GM12878 (cell line): ENCODE measurements around the gene SNTA1. TPM values are rescaled to one million over a fixed set of nuclear protein-coding genes. Genes with fewer than 3 reads are reported as not detected.

Experiments
- ATAC-seq: fragments of 200-7000 bp; cut with Tn5 transposase; 3 replicates; pipeline ENCODE4 v1.9.1; 2020; ENCODE audit warnings: mild to moderate bottlenecking, moderate library complexity
- BruUV-seq: library from RNA; stranded (reverse); fragments of 400-500 nt; replicated peaks from 2 replicates; lab custom pipeline; 2021; lab: Mats Ljungman, UMichigan
- CTCF ChIA-PET: fragments of 300-600 bp; sonication (Branson Sonifier 250); formaldehyde crosslinking; extraction: SDS; loops from one replicate; lab custom pipeline; 2021; ENCODE audit warnings: inconsistent platforms; lab: Yijun Ruan, JAX
- POLR2A ChIA-PET: fragments of 350-600 bp; formaldehyde crosslinking; extraction: SDS; loops from one replicate; lab custom pipeline; 2021; ENCODE audit warnings: inconsistent platforms; lab: Charles Lee
- RAD21 ChIA-PET: fragments of 300-600 bp; sonication (Branson Sonifier 250); formaldehyde crosslinking; loops from one replicate; lab custom pipeline; 2023; ENCODE audit warnings: antibody characterized with exemption; ENCODE audit not compliant: unreplicated experiment; lab: Charles Lee
- SMC1A ChIA-PET: fragments of 300-600 bp; sonication (Branson Sonifier 250); formaldehyde crosslinking; loops from one replicate; lab custom pipeline; 2023; ENCODE audit not compliant: unreplicated experiment, uncharacterized antibody; lab: Charles Lee
- DNase-seq: peaks from one replicate; pipeline ENCODE4 v3.0.0-alpha.2; 2011; ENCODE audit warnings: low read depth, low spot score
- FAIRE-seq: peaks from 3 replicates; lab custom pipeline; 2011; peaks lifted over from hg19 to GRCh38; lab: Jason Lieb, UNC
- H2AFZ ChIP-seq: 2 replicates; pipeline ENCODE4 v1.6.0; 2011; ENCODE audit warnings: low read depth, low read length, control low read depth; ENCODE audit not compliant: control insufficient read depth
- H3K27ac ChIP-seq: 2 replicates; pipeline ENCODE4 v1.5.1; 2011; ENCODE audit warnings: control low read depth; ENCODE audit not compliant: control insufficient read depth, insufficient read depth
- H3K27me3 ChIP-seq, 2 experiments: replicated peaks in 1 of 2; 2 replicates each; pipeline versions ENCODE4 v1.6.0 to v1.6.1; 2011; ENCODE audit warnings: low read length in 1 of 2; ENCODE audit not compliant: control insufficient read depth in 2 of 2, insufficient read depth in 2 of 2
- H3K36me3 ChIP-seq, 2 experiments: 2 replicates each; pipeline ENCODE4 v1.5.1; 2011; ENCODE audit warnings: low read length in 1 of 2; ENCODE audit not compliant: control insufficient read depth in 2 of 2, insufficient read depth in 2 of 2
- H3K4me1 ChIP-seq: 2 replicates; pipeline ENCODE4 v1.6.1; 2011; ENCODE audit warnings: mild to moderate bottlenecking, low read length, moderate library complexity, mixed read lengths; ENCODE audit not compliant: control insufficient read depth, insufficient read depth
- H3K4me2 ChIP-seq: 2 replicates; pipeline ENCODE4 v1.6.0; 2011; ENCODE audit warnings: control low read depth; ENCODE audit not compliant: control insufficient read depth, insufficient read depth
- H3K4me3 ChIP-seq: fragments of 200-600 bp; sonication (generic); 2 replicates; pipeline ENCODE4 v1.5.1; 2016
- H3K79me2 ChIP-seq: 2 replicates; pipeline ENCODE4 v1.6.0; 2011; ENCODE audit warnings: low read length; ENCODE audit not compliant: control insufficient read depth, insufficient read depth
- H3K9ac ChIP-seq: 2 replicates; pipeline ENCODE4 v1.8.0; 2011; ENCODE audit warnings: low read length, control low read depth, mixed read lengths; ENCODE audit not compliant: control insufficient read depth, insufficient read depth
- H3K9me3 ChIP-seq: replicated peaks from 3 replicates; pipeline ENCODE4 v1.5.1; 2011; ENCODE audit warnings: mild to moderate bottlenecking, low read length; ENCODE audit not compliant: control insufficient read depth, insufficient read depth
- H4K20me1 ChIP-seq: 2 replicates; pipeline ENCODE4 v1.6.0; 2011; ENCODE audit not compliant: control insufficient read depth, insufficient read depth
- E2F8 ChIP-seq: fragments of 450-650 bp; IDR thresholded peaks from 2 replicates; pipeline ENCODE4 v1.6.1; 2018; ENCODE audit warnings: mild to moderate bottlenecking, low read depth, moderate library complexity; ENCODE audit not compliant: partially characterized antibody
- MYB ChIP-seq: fragments of 150-350 bp; IDR thresholded peaks from 2 replicates; pipeline ENCODE4 v1.6.1; 2014; ENCODE audit warnings: mild to moderate bottlenecking, low read depth, low read length, borderline replicate concordance
- PRDM15 ChIP-seq: fragments of 450-650 bp; formaldehyde crosslinking; IDR thresholded peaks from 2 replicates; pipeline ENCODE4 v1.4.0; 2020; ENCODE audit warnings: mild to moderate bottlenecking, moderate library complexity
- SPI1 ChIP-seq: IDR thresholded peaks from 2 replicates; pipeline ENCODE4 v1.6.1; 2011; ENCODE audit warnings: low read depth, mild to moderate bottlenecking, low read length, moderate library complexity, borderline replicate concordance; ENCODE audit not compliant: insufficient read depth
- WGBS: methylation state at CpG from one replicate; pipeline ENCODE4 v1.1.6; 2016; ENCODE audit warnings: low lambda C conversion rate; ENCODE audit not compliant: insufficient replicate concordance, insufficient coverage; ENCODE audit errors: missing lambda C conversion rate; 5-methylcytosine and 5-hydroxymethylcytosine counted together
- in situ Hi-C: fragments of 300-500 bp; cut with MboI; formaldehyde crosslinking; loops from 9 replicates; pipeline ENCODE4 v1.14.3; 2018; ENCODE audit warnings: mixed read lengths
- intact Hi-C: fragments of 100-400 bp; cut with micrococcal nuclease; formaldehyde crosslinking; loops from one replicate; pipeline ENCODE4 v1.14.2; 2022; ENCODE audit not compliant: unreplicated experiment
- polyA plus RNA-seq, 11 experiments: library from polyadenylated mRNA; depleted of rRNA in 4 of 11; unstranded in 6 of 11; stranded (reverse) in 5 of 11; fragments of >200 nt; fragmentation: Nextera tagmentation in 4 of 11; fragmentation: Illumina TruSeq in 1 of 11; extraction: Ambion mirVana in 4 of 11; extraction: Trizol in 1 of 11; gene quantifications; 1 replicate in 1 of 11; 2 replicates in 10 of 11; pipeline versions ENCODE4 v1.2.1 to v1.2.3, GENCODE V29; 2011 to 2016; ENCODE audit warnings: inconsistent platforms in 2 of 11, missing spikeins in 2 of 11, low read depth in 1 of 11
- total RNA-seq, 4 experiments: library from RNA; depleted of rRNA in 3 of 4; stranded (reverse); fragments of >200 nt in 3 of 4; fragmentation: Illumina TruSeq in 1 of 4; extraction: Trizol in 1 of 4; gene quantifications; 2 replicates each; pipeline versions ENCODE4 v1.2.1 to v1.2.3, GENCODE V29; 2013 to 2021

Gene SNTA1
- total and polyA plus RNA-seq, 10 of the 15 experiments (the other 5 are each of a cell fraction or from before 2014, with no cell fraction given): 0.26 to 5.1 (median 1.8) TPM

DNA sequence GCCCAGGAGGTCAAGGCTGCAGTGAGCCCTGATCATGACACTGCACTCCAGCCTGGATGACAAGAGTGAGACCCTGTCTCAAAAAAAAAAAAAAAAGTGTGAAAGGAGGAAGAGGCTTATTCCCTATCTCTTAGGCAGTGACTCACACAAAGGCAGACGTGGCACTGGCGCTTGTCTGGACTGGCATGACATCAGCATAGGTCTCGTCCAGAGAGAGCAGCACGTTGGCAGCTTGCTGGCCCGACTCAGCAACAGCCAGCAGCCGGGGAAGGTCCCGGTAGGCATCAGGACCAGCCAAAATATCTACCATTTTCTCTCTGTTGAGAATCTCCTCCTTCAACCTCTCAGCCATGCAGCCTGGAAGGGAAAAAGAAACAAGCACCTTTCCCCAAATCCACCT, 56.4 kb downstream of the SNTA1 start:
- ATAC-seq (no peak), DNase-seq (no peak), FAIRE-seq (no peak)
- Histone ChIP-seq H3K4me3 (no peak overlapping the region), H3K27me3 (no peaks in the 10 kb centered on the region), H3K4me1 (no peaks in the 10 kb centered on the region), H2AFZ (no peak overlapping the region), H3K27ac (no peak overlapping the region), H3K9me3 (no peaks in the 10 kb centered on the region), H3K9ac (no peak overlapping the region), H3K36me3 (peaks cover 3 to 17% of the 10 kb centered on the region in 2 experiments), H4K20me1 (no peaks in the 10 kb centered on the region; the same call in 1 of the 2 replicates), H3K4me2 (no peak overlapping the region), H3K79me2 (no peaks in the 10 kb centered on the region)
- TF ChIP-seq PRDM15: no peak
- no peak for TF ChIP-seq MYB
- TF ChIP-seq E2F8: no peak
- no peak for TF ChIP-seq SPI1
- BruUV-seq: no TSS peak
- SMC1A ChIA-PET: no interaction called here
- RAD21 ChIA-PET: no interaction called here
- intact Hi-C loops (no loop called here), in situ Hi-C loops (no loop called here)
- WGBS: 97% methylated on average over 7 of the region's 7 CpGs
- POLR2A ChIA-PET: no interaction called here
- CTCF ChIA-PET: no interaction called here
